GM18861 (cell line): ENCODE results near the gene IL1RAPL1.

Source experiments
- ATAC-seq: cut with Tn5 transposase; IDR thresholded peaks from one replicate; pipeline ENCODE4 v1.9.1; 2021; ENCODE audit not compliant: unreplicated experiment

The IL1RAPL1 gene

GRCh38 chrX:29707088-29707487 lies 1119.8 kb downstream of the IL1RAPL1 start:
- ATAC-seq, result no peak

- ATAC-seq, result no peak
These were observed 1133.9 kb downstream of the IL1RAPL1 start for GRCh38 chrX:29721152-29721551.

DNA sequence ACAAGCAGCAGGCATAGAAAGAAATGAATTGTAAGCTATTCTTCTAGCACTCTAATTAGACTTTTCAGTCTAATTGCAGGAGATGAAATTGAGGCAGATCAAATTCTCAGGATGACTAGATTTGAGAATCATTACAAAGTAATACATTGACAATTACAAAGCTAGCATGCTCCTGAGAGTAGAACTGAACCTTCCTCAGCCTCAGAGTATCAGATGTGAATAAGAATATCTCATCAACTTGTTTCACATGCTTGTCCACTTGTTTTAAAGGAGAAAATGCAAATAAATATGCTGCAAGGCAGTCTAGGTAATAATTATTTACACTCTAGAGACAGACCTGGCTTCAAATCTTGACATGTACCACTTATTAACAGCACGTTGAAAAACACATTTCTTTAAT lies 1137.1 kb downstream of the IL1RAPL1 start:
- ATAC-seq, result no peak

- no peak for ATAC-seq
These were observed 1139.6 kb downstream of the IL1RAPL1 start for GRCh38 chrX:29726811-29727210.

GRCh38 chrX:29728639-29729038 lies 1141.4 kb downstream of the IL1RAPL1 start:
- no peak for ATAC-seq

DNA sequence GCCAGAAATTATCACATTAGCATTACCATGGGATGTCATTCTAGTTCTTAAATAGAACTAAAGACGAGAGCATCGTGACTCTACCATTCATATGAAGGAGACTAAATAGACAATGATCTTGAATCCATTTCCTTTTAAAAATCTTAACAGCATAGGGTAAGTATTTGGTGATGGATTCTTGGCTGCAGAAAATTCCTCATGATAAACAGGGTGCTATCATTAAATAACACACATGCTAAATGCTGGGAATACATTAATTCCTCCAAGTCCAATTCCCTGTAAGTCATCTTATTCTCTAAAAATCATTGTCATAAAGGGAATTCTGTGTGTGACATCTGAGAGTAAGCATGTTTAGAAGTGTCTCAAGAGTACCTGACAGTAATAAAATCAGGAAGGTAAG lies 1157.7 kb downstream of the IL1RAPL1 start:
- ATAC-seq, result no peak

DNA sequence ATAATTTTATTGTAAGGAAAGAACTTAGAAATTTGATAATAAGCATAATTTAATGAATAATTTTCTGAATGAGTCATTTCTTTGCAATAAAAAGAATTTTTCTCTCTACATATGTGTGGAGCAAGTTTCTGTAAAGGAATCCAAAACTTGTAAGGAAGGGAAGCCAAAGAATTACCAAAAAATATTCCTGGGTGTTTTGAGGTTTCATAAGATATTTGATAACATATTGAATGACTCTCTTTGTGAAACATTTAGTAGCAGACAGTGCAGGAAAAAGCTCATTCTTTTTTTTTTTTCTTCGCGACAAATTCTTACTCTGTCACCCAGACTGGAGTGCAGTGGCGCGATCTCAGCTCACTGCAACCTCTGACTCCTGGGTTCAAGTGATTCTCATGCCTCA lies 1159.1 kb downstream of the IL1RAPL1 start:
- ATAC-seq, result no peak

DNA sequence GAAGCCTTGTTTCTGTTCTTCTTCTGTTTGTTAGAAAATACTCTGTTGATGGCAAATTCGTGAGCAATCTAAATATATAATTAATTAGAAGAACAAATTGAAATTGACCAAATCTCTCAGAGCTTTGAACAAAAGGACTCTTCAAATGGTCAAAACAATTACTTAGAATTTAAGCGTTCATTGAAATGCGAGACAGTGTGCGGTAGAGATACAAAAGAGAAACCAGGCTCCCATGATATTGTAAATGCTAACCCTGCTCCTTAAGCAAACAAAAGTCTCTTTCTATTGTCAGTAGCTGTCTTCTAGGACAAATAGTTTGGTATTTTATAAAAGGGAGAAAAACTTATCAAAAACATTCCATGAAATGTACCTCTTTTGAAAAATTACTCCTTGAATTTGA lies 1174.8 kb downstream of the IL1RAPL1 start:
- ATAC-seq, result no peak

DNA sequence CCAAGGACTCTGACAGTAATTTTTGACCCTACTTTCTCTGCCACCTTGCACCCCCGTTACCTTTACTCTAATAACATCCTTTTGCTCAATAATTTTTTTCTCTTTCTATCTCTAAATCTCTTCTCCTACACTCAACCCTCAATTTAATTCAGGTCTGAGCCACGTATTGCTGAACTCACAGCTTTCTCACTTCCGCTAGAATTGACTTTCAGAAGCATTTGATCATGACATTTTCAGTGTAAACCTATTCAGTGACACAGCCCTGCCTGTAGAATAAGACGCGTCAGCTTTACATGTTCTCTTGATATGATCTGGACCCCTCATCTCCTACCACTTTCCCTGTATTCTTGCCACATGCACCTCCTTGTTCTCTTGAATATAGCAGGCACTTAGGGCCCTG lies 1188.6 kb downstream of the IL1RAPL1 start:
- ATAC-seq, result no peak

- no peak for ATAC-seq
These were observed 1200.4 kb downstream of the IL1RAPL1 start for GRCh38 chrX:29787656-29788055.

DNA sequence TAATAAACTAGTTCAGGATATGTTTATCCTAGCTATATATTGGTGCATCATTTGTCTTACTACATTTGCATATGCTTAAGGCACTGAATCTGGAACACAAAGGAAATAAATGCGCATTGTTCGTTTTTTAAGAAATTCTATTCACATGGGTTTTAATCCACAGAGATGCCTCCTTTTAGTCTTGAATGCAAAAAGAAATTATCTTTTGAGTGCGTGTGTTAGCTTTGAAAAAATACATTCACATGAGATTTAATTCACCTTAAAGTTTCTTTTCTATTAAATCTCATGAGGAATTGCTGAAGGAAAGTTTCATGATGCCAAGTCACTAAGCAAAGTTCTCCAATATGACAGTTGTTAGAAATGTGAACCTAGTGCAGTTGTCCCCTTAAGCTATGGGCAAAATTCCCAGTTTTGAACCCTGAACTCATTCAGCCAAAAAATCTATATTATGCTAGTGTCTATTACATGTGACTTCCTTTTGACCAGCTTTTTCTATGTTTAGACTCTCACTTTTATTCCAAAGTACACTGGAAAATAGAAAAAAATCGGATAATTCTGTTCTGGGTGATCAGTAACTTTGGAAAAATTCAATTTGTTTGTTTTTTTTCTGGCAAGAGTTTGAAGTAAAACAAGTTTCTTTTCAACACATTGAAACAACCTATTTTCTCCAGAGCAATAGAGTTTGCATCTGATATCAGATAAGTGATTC lies 1201.9 kb downstream of the IL1RAPL1 start:
- ATAC-seq, result no peak

DNA sequence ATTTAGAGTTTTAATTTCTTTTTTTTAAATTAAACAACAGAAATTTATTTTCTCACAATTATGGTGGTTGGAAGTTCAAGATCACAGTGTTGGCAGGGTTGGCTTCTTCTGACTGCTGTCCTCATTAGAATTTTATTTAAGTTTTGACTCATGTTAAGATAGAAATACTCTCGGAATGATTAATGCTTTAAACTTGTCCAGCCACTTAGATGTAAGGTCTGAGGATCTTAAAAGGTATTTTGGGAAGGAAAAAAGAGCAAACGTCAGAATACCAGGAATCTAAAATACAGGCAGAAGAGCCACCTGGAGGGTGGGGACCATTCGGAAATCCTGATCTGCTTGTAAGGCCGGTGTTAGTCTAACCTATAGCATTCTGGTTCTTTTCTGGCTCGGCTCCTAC lies 1205.1 kb downstream of the IL1RAPL1 start:
- no peak for ATAC-seq

DNA sequence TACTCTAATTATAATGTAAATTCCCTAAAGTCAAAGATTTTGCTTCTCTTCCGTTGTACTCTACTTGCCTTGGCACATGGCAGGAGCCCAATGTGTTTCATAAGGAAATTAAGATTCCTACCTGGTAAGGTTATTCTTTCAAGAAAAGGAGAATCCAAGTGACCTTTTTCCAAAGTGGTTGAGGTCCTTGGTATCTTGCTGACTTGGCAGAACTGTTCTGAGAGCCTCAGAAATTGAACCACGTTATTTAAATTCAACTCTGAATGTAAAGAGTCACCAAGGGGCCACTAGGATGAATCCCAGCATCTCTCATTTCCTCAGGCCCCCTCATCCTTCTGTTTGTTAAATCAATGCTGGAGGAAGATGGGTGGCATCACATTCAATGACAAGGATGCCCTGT lies 1209.9 kb downstream of the IL1RAPL1 start:
- ATAC-seq, result no peak

DNA sequence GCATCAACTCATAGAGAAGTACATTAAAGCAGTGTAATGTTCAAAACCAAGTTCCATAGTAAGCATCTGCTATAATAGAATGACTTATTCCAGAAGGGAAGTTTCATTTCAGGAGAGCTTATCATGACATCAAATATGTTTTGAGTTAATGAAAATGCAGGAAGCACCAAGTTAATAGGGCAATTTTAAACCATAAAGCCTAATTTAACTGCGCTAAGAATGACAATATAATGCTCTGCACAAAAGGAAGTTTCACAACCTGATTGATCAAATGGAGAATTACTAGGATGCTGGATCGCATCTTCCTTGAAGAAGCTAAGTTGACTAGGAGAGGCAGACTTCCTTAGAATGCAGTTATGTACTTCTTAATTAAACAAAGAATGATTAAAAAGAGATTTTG lies 1211.2 kb downstream of the IL1RAPL1 start:
- no peak for ATAC-seq

DNA sequence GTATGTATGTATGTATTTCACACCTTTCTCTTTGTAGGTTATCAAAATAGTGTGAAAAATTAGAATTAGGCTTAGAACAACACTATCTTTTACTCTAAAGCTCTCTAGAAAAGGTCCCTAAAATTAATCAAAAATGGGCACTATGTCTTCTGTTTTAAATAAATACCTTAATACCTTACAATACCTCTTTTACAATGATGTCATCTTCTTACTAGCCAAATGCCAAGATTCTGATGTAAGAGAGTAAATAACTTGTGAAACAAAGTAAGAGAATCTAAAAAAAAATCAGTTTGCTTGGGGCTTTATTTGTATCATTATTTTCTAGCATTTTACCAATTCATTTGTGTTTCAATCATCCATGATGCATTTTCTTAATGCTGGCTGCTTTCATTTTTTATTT lies 1225.9 kb downstream of the IL1RAPL1 start:
- no peak for ATAC-seq

GRCh38 chrX:29824176-29824906 lies 1237.1 kb downstream of the IL1RAPL1 start:
- no peak for ATAC-seq

DNA sequence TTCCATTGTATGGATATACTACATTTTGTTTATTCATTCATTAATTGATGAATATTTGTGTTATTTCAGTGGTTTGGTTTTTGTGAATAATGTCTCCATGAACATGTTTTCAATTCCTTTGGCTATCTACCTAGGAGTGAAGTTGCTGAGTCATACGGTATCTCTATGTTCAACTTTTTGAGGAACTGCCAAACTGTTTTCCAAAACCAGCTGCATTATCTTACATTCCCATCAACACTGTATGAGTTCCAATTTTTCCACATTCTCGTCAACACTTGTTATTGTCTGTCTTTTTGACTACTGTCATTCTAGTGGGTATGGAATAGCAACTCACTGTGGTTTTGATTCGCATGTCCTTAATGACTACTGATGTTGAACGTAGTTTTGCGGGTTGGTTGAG lies 1239.5 kb downstream of the IL1RAPL1 start:
- no peak for ATAC-seq

GRCh38 chrX:29834311-29834710 lies 1247.1 kb downstream of the IL1RAPL1 start:
- no peak for ATAC-seq

DNA sequence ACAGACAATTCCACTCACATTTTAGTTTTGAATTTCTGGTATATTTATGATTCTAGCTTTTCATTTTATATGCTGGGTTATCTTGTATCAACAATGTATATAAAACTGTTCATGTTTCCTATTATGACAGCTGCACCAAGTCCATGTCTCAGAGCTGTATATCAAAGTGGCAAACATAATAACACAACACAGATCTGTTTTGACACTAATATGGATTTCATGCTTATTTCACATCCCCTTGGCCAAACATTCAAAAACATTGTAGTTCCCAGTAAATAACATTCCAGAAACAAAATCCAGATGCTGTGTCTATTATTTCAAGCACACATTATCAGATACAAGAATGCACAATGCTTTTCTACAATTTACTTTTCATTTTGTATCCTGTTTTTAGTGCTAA lies 1247.5 kb downstream of the IL1RAPL1 start:
- ATAC-seq, result no peak

DNA sequence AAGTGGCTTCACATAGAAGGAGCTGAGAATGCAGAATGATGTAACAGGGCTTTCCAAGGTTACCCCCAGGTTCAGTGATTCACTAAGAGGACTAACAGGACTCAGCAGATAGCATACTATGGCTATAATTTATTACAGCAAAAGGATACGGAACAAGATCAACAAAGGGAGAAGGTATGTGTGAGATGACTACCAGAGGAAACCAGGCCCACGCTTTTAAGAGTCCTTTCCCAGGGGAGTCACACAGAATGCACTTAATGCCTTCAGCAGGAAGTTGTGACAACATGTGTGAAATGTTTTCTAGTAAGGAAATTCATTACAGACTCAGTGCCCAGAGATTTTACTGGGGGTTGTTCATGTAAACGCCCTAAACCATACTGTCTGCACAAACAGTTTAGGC lies 1254.5 kb downstream of the IL1RAPL1 start:
- no peak for ATAC-seq

GRCh38 chrX:29842552-29842951 lies 1255.3 kb downstream of the IL1RAPL1 start:
- ATAC-seq, result no peak

DNA sequence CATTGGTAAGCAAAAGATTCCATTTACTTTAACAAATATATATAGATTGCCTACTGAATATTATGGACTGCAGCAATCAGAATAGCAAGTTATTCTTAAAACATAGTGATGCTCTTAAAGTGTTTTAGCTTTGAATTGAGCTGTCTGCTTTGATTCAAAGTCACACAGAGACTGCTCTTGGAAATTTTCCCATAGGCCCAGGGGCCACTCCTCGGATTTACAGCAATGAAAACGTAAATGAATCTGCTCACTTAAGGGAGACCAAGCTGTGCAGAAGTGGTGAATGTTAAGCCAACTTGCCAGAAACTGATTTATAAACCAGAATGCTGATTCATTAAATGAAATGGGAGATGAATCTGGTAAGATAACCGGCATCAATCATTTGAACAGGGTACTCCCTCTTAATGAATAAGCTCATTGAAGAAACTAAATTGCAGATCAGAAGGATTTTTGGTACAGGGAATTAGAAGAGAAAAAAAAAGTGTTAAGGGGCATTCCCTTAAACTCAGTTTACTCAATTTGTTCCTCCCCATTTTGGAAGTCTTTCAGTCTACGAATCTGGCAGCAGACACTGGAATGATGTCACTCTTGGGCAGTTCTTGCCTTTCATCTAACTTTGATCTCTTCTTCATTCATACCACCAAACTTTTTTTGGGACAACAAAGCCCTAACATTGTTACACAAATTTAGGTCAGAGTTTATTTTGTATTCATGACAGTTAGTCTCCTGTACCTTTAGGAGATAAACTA lies 1264.8 kb downstream of the IL1RAPL1 start:
- no peak for ATAC-seq
